Suppressor macrophage (primary cell): Measurements from ENCODE around the gene SUSD1.
A peak's percentile ranks its signal among the peaks of the same experiment; 100 is the strongest.

ENCODE experiments used
- DNase-seq, 4 experiments: peaks; one replicate each; pipeline ENCODE4 v3.0.0-alpha.2; 2020 to 2022

Gene SUSD1

GRCh38 chr9:112065806-112066606 is 109.1 kb downstream of the SUSD1 start:
- no peak for DNase-seq

- DNase-seq: no peak
Observed at GRCh38 chr9:112064871-112065270, 110.2 kb downstream of the SUSD1 start.

GRCh38 chr9:112063586-112063985 is 111.5 kb downstream of the SUSD1 start:
- peak in 2 of 4 experiments; percentile 40 to 46 for DNase-seq

- DNase-seq: peak in 3 of 4 experiments; percentile 61 to 78 (median 75)
Observed at GRCh38 chr9:112063151-112063550, 111.9 kb downstream of the SUSD1 start.

GRCh38 chr9:112061152-112061740 is 113.9 kb downstream of the SUSD1 start:
- peak; percentile 88 to 98 (median 93) for DNase-seq

GRCh38 chr9:112059966-112060320 is 115.2 kb downstream of the SUSD1 start:
- DNase-seq: peak in 2 of 4 experiments; percentile 37 to 45

GRCh38 chr9:112059145-112059965 is 115.7 kb downstream of the SUSD1 start:
- peak; percentile 90 to 98 (median 93) for DNase-seq

- peak; percentile 51 to 67 (median 66) for DNase-seq
Observed at GRCh38 chr9:112056996-112057395, 118.1 kb downstream of the SUSD1 start.

- DNase-seq: no peak
Observed at GRCh38 chr9:112054916-112055315, 120.2 kb downstream of the SUSD1 start.

GRCh38 chr9:112051812-112052211 is 123.3 kb downstream of the SUSD1 start:
- DNase-seq: no peak

- no peak for DNase-seq
Observed at GRCh38 chr9:112050544-112051475, 124.3 kb downstream of the SUSD1 start.

GRCh38 chr9:112049811-112050516 is 125.1 kb downstream of the SUSD1 start:
- DNase-seq: no peak

GRCh38 chr9:112048924-112049691 is 126.0 kb downstream of the SUSD1 start:
- DNase-seq: no peak

- no peak for DNase-seq
Observed at GRCh38 chr9:112047538-112048066, 127.5 kb downstream of the SUSD1 start.

- peak in 1 of 4 experiments; percentile 23 for DNase-seq
Observed at GRCh38 chr9:112046181-112046580, 128.9 kb downstream of the SUSD1 start.

- no peak for DNase-seq
Observed at GRCh38 chr9:112044881-112045280, 130.2 kb downstream of the SUSD1 start.

GRCh38 chr9:112044186-112044585 is 130.9 kb downstream of the SUSD1 start:
- DNase-seq: no peak

- DNase-seq: no peak
Observed at GRCh38 chr9:112043423-112043822, 131.7 kb downstream of the SUSD1 start.

- no peak for DNase-seq
Observed at GRCh38 chr9:112042769-112043168, 132.3 kb downstream of the SUSD1 start.

- DNase-seq: no peak
Observed at GRCh38 chr9:112042244-112042638, 132.9 kb downstream of the SUSD1 start.
